Liver (tissue), 9 donors: Measurements from ENCODE around the gene ARFRP1. TPM values are rescaled to one million over a fixed set of nuclear protein-coding genes. Genes with fewer than 3 reads are reported as not detected.

Experiments
- DNase-seq: peaks from one replicate; pipeline ENCODE4 v3.0.0-alpha.2; 2017; ENCODE audit warnings: low spot score
- H3K27ac ChIP-seq, 2 donors: one replicate each; pipeline ENCODE4 v1.7.0; 2013; ENCODE audit warnings: inconsistent platforms in 2 of 2, low read length in 2 of 2, control low read depth in 1 of 2, low read depth in 1 of 2, mild to moderate bottlenecking in 1 of 2
- H3K27me3 ChIP-seq, 4 donors: one replicate each; pipeline versions ENCODE4 v1.6.1 to v1.7.0; 2013; ENCODE audit warnings: low read length in 3 of 4, inconsistent platforms in 1 of 4, mild to moderate bottlenecking in 1 of 4, moderate library complexity in 1 of 4; ENCODE audit not compliant: control insufficient read depth in 4 of 4, insufficient read depth in 4 of 4
- H3K36me3 ChIP-seq, 4 donors: one replicate each; pipeline versions ENCODE4 v1.6.1 to v1.7.0; 2013; ENCODE audit warnings: low read length in 3 of 4, mild to moderate bottlenecking in 3 of 4, low read depth in 1 of 4, moderate library complexity in 1 of 4; ENCODE audit not compliant: control insufficient read depth in 4 of 4, insufficient read depth in 3 of 4
- H3K4me1 ChIP-seq, 4 donors: one replicate each; pipeline versions ENCODE4 v1.6.1 to v1.7.0; 2013; ENCODE audit warnings: low read length in 3 of 4, mild to moderate bottlenecking in 3 of 4, moderate library complexity in 1 of 4; ENCODE audit not compliant: control insufficient read depth in 4 of 4, insufficient read depth in 4 of 4
- H3K4me3 ChIP-seq, 3 donors: one replicate each; pipeline versions ENCODE4 v1.6.1 to v1.7.0; 2013; ENCODE audit warnings: low read length in 3 of 3, control low read depth in 1 of 3, low read depth in 1 of 3, mild to moderate bottlenecking in 1 of 3
- H3K9ac ChIP-seq, 2 donors: one replicate each; pipeline ENCODE4 v1.7.0; 2013; ENCODE audit warnings: low read length in 2 of 2, mild to moderate bottlenecking in 2 of 2, moderate library complexity in 2 of 2, control low read depth in 1 of 2, low read depth in 1 of 2
- H3K9me3 ChIP-seq, 4 donors: one replicate each; pipeline versions ENCODE4 v1.6.1 to v1.7.0; 2013; ENCODE audit warnings: low read length in 3 of 4; ENCODE audit not compliant: control insufficient read depth in 4 of 4
- HNF4G ChIP-seq: IDR thresholded peaks from 2 replicates; pipeline ENCODE4 v1.6.1; 2016; ENCODE audit warnings: antibody characterized with exemption
- JUND ChIP-seq, 2 donors: IDR thresholded peaks; 2 replicates each; pipeline ENCODE4 v1.6.1; 2016; ENCODE audit warnings: antibody characterized with exemption in 2 of 2
- MAX ChIP-seq: IDR thresholded peaks from 2 replicates; pipeline ENCODE4 v1.6.1; 2016; ENCODE audit warnings: antibody characterized with exemption
- NR2F2 ChIP-seq: IDR thresholded peaks from 2 replicates; pipeline ENCODE4 v1.6.1; 2016; ENCODE audit warnings: antibody characterized with exemption
- RAD21 ChIP-seq, 2 donors: IDR thresholded peaks; 2 replicates each; pipeline ENCODE4 v1.6.1; 2016; ENCODE audit warnings: antibody characterized with exemption in 2 of 2, mild to moderate bottlenecking in 2 of 2
- REST ChIP-seq: IDR thresholded peaks from 2 replicates; pipeline ENCODE4 v1.6.1; 2016; ENCODE audit warnings: antibody characterized with exemption, mild to moderate bottlenecking
- RXRA ChIP-seq, 2 donors: IDR thresholded peaks; 2 replicates each; pipeline ENCODE4 v1.6.1; 2017 to 2018; ENCODE audit warnings: antibody characterized with exemption in 2 of 2, mild to moderate bottlenecking in 1 of 2
- SP1 ChIP-seq: IDR thresholded peaks from 2 replicates; pipeline ENCODE4 v1.6.1; 2018; ENCODE audit warnings: antibody characterized with exemption, mild to moderate bottlenecking
- YY1 ChIP-seq: IDR thresholded peaks from 2 replicates; pipeline ENCODE4 v1.6.1; 2016; ENCODE audit warnings: antibody characterized with exemption, mild to moderate bottlenecking
- WGBS: extraction: QIAGEN DNeasy Blood & Tissue Kit; methylation state at CpG from one replicate; pipeline ENCODE4 v1.1.7; 2013; 5-methylcytosine and 5-hydroxymethylcytosine counted together
- polyA plus RNA-seq, 2 donors: library from polyadenylated mRNA; stranded (reverse) in 1 of 2; unstranded in 1 of 2; fragments of 200-250 nt in 1 of 2; fragments of >200 nt in 1 of 2; fragmentation: Nextera tagmentation in 1 of 2; extraction: Ambion mirVana in 1 of 2; gene quantifications; one replicate each; pipeline versions ENCODE4 v1.2.1 to v1.2.3, GENCODE V29; 2013 to 2015
- total RNA-seq, 2 donors: library from RNA; depleted of rRNA; stranded (reverse); fragments of >200 nt; gene quantifications; one replicate each; pipeline ENCODE4 v1.2.3, GENCODE V29; 2014
- TF ChIP-seq, protein P1 (sequence below): IDR thresholded peaks from 2 replicates; pipeline ENCODE4 v1.6.1; 2016; ENCODE audit warnings: antibody characterized with exemption
- donor health status: healthy.
- donor health status: healthy.
- donor health status: healthy.
- donor health status: healthy.
- donor health status: healthy.

The ARFRP1 gene
- total and polyA plus RNA-seq, 4 donors, result 14.2 to 26.9 (median 20.5) TPM

DNA sequence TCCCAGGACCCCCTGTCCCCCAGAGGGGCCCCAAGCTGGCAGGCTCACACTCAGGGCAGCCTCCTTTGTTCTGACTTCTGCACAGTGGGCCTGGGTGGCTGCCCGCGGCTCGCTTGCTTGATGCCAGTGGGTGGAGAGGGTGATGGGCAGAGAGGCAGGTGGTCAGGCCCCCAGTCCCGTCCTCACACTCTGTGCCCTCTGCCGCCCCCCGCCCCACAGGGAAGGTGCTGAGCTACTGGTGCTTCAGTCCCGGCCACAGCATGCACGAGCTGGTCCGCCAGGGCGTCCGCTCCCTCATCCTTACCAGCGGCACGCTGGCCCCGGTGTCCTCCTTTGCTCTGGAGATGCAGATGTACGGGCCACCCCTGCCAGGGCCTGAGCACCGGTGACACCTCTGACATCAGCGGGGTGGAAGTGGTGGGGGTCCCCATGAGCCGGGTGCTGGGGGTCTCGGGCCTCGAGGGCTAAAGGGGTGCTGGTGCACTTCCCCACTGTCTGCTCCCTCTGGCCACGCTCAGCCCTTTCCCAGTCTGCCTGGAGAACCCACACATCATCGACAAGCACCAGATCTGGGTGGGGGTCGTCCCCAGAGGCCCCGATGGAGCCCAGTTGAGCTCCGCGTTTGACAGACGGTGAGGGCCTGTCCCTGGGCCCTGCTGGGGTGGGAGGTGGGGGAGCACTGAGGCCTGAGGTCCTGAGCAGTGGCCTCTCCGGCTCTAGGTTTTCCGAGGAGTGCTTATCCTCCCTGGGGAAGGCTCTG lies 20.2 kb downstream of the ARFRP1 start (continued):
- TF ChIP-seq REST, result no peak
- TF ChIP-seq JUND (IDR thresholded peaks at IDR 0.05), result no peak
- TF ChIP-seq NR2F2, result no peak
- TF ChIP-seq, protein P1, sequence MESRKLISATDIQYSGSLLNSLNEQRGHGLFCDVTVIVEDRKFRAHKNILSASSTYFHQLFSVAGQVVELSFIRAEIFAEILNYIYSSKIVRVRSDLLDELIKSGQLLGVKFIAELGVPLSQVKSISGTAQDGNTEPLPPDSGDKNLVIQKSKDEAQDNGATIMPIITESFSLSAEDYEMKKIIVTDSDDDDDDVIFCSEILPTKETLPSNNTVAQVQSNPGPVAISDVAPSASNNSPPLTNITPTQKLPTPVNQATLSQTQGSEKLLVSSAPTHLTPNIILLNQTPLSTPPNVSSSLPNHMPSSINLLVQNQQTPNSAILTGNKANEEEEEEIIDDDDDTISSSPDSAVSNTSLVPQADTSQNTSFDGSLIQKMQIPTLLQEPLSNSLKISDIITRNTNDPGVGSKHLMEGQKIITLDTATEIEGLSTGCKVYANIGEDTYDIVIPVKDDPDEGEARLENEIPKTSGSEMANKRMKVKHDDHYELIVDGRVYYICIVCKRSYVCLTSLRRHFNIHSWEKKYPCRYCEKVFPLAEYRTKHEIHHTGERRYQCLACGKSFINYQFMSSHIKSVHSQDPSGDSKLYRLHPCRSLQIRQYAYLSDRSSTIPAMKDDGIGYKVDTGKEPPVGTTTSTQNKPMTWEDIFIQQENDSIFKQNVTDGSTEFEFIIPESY, result no peak

DNA sequence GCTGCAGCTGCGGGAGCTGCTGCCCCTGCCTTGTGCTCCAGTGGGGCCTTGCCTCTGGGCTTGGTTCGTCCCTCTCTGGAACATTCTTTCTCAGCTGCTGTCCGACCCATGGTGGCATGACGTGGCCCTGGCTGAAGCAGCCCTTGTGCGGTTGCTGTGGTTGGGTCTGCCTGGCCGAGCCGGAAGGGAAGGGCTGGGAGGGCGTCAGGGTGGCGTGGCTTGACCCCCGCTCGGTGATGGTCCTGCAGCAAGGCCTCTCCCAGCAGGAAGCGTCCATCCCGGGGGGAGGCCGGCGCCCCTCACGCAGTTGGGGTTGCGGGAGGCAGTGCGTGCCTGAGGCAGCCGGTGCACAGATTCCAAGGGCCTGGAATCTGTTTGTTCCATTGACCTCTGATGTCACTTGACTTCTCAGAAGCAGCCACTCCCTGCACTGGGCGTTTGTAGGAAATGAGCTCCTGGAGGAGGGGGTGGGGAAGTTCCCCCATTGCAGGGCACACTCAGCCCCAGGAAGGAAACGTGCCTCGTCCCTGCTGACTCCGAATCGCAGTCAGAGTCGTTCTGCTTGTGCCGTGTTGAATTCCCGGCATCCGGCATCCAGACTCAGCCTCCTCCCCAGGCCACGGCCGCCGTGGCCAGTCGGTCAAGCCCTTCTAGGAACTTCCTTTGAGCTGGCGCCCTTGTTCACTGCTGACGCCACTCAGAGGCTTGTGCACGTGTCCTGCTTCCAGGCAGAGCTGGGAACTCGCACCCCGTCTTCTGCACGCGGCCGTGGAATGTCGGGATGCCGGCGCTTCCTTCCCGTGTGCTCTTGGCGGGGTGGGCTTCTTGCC lies 21.1 kb downstream of the ARFRP1 start:
- TF ChIP-seq YY1 (no peak), RXRA (IDR thresholded peaks at IDR 0.05) (peak; percentile 81 to 85), RAD21 (IDR thresholded peaks at IDR 0.05) (peak in 1 of 2 donors; percentile 8), REST (peak; percentile 62), NR2F2 (peak; percentile 84), HNF4G (no peak), MAX (no peak), SP1 (peak; percentile 69)
- Histone ChIP-seq H3K9ac (no peak overlapping the region), H3K27ac (peak overlapping the region; percentile 85 to 93), H3K36me3 (peaks cover 0 to 1% (median 0%) of the 10 kb centered on the region in 4 donors), H3K4me1 (peaks cover 0 to 5% (median 2%) of the 10 kb centered on the region in 4 donors), H3K9me3 (no peaks in the 10 kb centered on the region), H3K27me3 (no peaks in the 10 kb centered on the region), H3K4me3 (no peak overlapping the region)
- WGBS, result 62% methylated on average over 45 of the region's 45 CpGs
- DNase-seq, result no peak
